ENCODE results near the gene TUFT1.
A peak's percentile ranks its signal among the peaks of the same experiment; 100 is the strongest.
"Not testable (repeated sequence)": the region's sequence is repeated elsewhere in the genome, so short reads cannot be mapped to it uniquely, and the experiment has no call there.

The TUFT1 gene

GRCh38 chr1:151512326-151512725, 27.8 kb upstream of the TUFT1 start:
- DNase-seq (ENCODE audit: extremely low read depth in 1 of 2, low read depth in 1 of 2) = no peak

DNA sequence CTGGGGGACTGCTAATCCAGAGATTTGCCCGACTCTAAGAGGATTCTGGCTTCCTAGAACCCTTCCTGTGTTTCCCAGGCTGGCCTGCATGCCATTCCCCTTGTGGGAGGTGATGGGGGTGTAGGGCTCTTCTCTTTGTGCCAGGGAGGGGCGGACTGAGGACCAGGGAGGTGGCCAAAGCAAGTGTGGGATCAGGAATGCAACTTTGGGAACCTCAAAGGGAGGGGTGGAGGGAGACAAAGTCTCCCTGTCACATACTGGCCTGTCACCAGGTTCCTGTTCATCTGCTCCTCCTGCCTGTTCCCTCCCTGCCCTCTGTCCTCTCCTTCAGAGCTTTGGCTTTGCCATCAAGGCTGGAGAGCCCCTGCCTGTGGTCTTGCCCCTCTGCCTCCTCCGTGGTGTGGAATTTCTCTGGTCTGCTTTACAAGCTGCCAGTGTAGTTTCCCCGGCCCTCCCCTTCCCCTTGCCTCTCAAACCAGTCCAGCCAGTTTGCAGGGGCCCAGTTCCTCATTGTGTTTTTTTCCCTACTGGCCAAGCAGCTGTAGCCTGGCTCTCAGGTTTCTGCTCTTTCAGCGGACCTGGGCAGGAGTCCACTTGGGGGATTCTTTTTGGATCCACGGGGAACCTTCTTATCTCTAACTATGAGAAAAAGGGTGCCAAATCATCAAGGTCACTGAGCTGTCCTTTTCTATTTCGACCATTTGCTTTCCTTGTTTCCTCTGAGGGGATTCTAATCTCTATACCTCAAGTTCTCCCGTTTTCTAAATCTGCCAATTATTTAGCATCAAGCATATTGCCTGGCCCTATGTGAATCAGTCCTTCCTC, 27.1 kb upstream of the TUFT1 start:
- DNase-seq (ENCODE audit: extremely low read depth in 1 of 2, low read depth in 1 of 2) = no peak

DNA sequence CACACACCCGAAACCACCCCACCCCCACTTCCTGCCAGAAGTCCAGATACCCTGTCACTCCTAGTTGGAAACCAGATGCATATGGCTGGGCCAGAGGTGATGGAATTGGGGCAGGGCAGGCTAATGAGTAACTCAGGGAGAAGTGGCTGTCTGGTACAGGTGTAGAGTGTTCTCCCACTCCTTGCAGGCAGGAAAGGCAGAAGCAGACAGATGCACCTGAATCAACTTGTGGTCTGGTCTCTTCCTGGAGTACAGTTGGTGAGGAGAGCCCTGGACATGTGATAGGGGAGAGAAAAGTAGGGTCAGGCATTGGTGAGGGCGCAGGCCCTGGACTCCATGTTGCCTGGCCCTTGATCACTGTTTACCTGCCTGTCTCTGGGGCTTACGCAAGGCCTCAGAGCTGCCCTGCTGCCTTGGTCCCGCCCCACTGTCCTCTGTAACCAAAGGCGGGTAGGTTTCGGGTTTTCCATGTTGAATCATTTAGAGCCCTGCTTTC, 26.4 kb upstream of the TUFT1 start:
- no peak for DNase-seq (ENCODE audit: extremely low read depth in 1 of 2, low read depth in 1 of 2)

- no peak for DNase-seq (ENCODE audit: extremely low read depth in 1 of 2, low read depth in 1 of 2)
Measured at GRCh38 chr1:151514366-151514765, 25.7 kb upstream of the TUFT1 start.

DNA sequence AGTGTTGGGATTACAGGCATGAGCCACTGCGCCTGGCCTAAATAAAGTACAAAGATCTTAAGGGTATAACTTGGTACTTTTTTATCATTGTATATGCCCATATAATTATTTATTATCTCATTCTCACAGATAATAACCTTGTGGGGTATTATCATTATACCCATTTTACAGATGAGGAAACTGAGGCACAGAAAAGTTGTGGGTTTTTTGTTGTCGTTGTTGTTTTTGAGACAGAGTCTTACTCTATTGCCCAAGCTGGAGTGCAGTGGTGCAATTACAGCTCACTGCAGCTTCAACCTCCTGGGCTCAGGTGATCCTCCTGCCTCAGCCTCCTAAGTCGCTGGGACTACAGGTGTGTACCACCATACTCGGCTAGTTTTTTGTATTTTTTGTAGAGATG, 24.8 kb upstream of the TUFT1 start:
- DNase-seq (ENCODE audit: extremely low read depth in 1 of 2, low read depth in 1 of 2) = no peak

- DNase-seq (ENCODE audit: extremely low read depth in 1 of 2, low read depth in 1 of 2) = no peak
Measured at GRCh38 chr1:151516031-151516511, 24.0 kb upstream of the TUFT1 start.

DNA sequence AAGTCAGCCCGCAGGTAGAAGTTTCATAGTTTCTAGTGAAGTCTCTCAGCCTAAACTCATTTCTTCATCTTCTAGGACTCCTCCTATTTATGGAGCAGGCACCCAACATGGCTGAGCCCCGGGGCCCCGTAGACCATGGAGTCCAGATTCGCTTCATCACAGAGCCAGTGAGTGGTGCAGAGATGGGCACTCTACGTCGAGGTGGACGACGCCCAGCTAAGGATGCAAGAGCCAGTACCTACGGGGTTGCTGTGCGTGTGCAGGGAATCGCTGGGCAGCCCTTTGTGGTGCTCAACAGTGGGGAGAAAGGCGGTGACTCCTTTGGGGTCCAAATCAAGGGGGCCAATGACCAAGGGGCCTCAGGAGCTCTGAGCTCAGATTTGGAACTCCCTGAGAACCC, 21.7 kb upstream of the TUFT1 start:
- no peak for DNase-seq (ENCODE audit: extremely low read depth in 1 of 2, low read depth in 1 of 2)

GRCh38 chr1:151518936-151519335, 21.2 kb upstream of the TUFT1 start:
- DNase-seq (ENCODE audit: extremely low read depth in 1 of 2, low read depth in 1 of 2) = no peak

- DNase-seq (ENCODE audit: extremely low read depth in 1 of 2, low read depth in 1 of 2) = no peak
Measured at GRCh38 chr1:151519667-151520066, 20.4 kb upstream of the TUFT1 start.

GRCh38 chr1:151520359-151520758, 19.8 kb upstream of the TUFT1 start:
- no peak for DNase-seq (ENCODE audit: extremely low read depth in 1 of 2, low read depth in 1 of 2)

DNA sequence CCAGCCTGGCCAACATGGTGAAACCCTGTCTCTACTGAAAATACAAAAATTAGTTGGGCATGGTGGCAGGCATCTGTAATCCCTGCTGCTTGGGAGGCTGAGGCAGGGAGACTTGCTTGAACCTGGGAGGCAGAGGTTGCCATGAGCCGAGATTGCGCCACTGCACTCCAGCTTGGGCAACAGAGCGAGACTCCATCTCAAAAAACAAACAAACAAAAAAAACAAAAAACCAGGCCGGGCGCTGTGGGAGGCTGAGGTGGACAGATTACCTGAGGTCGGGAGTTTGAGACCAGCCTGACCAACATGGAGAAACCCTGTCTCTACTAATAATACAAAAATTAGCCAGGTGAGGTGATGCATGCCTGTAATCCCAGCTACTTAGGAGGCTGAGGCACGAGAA, 17.7 kb upstream of the TUFT1 start:
- DNase-seq (ENCODE audit: extremely low read depth in 1 of 2, low read depth in 1 of 2) = not testable (repeated sequence)

DNA sequence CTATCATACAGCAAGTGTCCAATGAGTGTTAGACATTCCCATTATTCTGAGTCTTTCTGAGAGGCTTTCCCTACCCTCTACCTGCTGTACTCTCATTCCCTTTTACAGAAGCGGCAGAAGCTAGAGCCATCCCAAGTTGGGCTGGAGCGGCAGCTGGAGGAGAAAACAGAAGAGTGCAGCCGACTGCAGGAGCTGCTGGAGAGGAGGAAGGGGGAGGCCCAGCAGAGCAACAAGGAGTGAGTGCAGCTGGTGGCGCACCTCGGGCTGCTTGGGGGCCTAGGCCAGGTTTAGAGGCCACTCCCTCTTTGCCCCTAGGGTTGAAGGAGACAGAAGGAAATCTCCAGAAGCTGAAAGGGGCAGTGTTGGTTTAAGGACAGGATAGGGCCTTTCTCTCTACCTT, 16.8 kb upstream of the TUFT1 start:
- DNase-seq (ENCODE audit: extremely low read depth in 1 of 2, low read depth in 1 of 2) = no peak

DNA sequence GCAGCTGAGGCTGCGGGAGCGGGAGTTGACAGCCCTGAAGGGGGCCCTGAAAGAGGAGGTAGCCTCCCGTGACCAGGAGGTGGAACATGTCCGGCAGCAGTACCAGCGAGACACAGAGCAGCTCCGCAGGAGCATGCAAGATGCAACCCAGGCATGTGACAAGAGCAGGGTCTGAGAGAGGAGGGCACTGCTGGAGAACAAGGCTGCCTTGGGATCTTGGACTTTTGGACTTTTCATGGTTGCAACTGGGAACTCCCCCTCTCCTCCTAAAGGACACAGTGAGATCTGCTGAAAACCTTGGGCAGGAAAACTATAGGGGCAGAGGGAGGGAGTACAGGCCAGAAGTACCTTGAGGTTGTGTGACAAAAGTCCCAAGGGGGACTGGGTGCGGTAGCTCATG, 15.4 kb upstream of the TUFT1 start:
- no peak for DNase-seq (ENCODE audit: extremely low read depth in 1 of 2, low read depth in 1 of 2)

DNA sequence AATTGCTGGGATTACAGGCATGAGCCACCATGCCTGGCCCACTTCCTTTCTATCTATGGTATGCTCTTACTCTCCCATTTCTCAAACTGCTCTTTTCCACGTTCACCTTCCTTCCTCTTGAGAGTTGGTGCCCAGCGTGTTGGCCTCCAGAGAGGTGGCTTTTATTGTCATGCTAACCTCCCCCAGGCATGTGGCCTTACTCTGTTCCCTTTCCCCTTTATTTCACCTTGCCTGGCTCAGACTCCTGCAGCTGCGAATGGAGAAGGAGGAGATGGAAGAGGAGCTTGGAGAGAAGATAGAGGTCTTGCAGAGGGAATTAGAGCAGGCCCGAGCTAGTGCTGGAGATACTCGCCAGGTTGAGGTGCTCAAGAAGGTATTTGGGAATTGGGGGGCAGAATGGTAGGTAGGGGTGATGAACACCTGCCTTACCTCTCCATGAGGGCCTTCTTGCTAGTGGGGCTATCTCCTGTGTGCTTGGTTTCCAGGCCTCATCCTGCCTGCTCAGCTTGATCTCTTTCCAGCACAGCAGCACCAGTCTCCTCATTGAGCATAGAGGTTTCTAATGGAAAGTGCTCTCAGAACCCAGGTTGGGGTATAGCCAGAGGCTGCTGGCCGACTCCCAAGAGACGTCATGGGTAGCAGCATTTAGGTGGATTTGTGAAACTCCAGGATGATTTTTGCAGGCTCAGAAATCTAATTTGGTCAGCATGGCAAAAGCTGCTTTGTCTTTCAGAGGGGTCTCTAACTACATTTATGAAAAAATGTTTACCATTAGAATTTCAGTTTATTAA, 13.2 kb upstream of the TUFT1 start:
- no peak for DNase-seq (ENCODE audit: extremely low read depth in 1 of 2, low read depth in 1 of 2)

- no peak for DNase-seq (ENCODE audit: extremely low read depth in 1 of 2, low read depth in 1 of 2)
Measured at GRCh38 chr1:151529211-151529702, 10.9 kb upstream of the TUFT1 start.

DNA sequence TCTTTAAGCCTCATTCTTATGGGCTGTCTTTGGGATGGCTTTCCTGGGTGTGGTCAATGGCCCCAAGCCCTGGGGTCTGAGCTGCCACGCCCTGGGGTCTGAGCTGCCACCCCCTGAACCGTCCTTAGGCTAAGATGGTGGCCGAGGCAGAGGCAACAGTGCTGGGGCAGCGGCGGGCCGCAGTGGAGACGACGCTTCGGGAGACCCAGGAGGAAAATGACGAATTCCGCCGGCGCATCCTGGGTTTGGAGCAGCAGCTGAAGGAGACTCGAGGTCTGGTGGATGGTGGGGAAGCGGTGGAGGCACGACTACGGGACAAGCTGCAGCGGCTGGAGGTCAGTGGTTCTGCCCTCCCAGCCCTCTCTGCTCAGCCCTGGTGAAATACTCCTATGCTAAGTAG, 10.3 kb upstream of the TUFT1 start:
- DNase-seq (ENCODE audit: extremely low read depth in 1 of 2, low read depth in 1 of 2) = no peak

- DNase-seq (ENCODE audit: extremely low read depth in 1 of 2, low read depth in 1 of 2) = no peak
Measured at GRCh38 chr1:151530461-151530860, 9.6 kb upstream of the TUFT1 start.

DNA sequence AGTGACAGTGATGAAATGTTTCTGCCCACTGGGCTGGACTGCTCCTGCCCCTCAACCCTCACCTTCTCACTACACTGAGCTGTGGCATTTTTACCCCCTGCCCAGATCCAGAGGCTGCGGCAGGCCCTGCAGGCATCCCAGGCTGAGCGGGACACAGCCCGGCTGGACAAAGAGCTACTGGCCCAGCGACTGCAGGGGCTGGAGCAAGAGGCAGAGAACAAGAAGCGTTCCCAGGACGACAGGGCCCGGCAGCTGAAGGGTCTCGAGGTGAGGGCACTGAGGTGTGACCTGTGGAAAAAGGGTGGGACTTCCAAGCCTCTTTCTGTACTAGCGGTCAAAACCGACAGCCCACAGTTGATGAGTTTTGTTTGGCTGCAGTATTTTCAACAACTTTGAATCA, 6.2 kb upstream of the TUFT1 start:
- DNase-seq (ENCODE audit: extremely low read depth in 1 of 2, low read depth in 1 of 2) = no peak

- peak; percentile 46 to 56 for DNase-seq (ENCODE audit: extremely low read depth in 1 of 2, low read depth in 1 of 2)
Measured at GRCh38 chr1:151534662-151535278, 5.3 kb upstream of the TUFT1 start.

DNA sequence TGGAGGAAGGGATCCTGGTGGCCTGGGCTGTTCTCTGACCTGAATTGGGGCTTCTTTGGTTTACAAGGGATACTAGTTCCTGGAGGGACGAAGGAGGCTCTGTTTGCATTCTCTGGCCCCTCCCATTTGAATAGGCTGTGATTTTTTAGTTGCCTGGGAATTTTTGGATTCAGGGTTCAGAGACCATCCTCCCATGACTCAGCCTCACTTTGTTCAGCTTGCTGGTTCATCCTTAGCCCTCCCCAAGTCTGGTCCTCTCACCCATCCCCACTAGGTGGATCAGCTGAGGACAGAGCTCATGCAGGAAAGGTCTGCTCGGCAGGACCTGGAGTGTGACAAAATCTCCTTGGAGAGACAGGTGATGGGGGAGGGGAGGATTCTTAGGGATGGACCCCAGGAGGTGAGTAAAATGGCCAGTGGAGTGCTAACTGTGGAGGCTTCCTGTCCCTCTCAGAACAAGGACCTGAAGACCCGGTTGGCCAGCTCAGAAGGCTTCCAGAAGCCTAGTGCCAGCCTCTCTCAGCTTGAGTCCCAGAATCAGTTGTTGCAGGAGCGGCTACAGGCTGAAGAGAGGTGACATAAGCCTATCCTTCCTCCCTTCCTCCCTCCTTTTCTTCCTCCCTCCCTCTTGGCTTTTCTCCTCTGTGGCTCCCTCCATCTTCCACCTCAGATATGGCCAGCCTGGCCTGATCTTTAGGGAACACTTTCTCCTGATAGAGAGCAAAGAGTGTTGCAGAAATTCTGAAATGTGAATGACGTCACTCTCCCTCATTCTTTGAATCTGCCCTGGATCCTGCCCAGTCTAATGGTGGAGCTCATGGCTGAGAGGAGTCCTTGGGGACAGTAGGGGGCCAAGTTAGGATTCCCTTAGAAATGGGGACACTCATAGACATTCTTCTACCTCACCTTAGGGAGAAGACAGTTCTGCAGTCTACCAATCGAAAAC, 4.5 kb upstream of the TUFT1 start:
- DNase-seq (ENCODE audit: extremely low read depth in 1 of 2, low read depth in 1 of 2) = no peak
